Endothelial cell of umbilical vein (primary cell): ENCODE results near the gene PLEKHF1.

Experiments used
- EZH2 ChIP-seq: IDR thresholded peaks from 2 replicates; pipeline ENCODE4 v1.6.1; 2012; ENCODE audit warnings: borderline replicate concordance, low read depth, mild to moderate bottlenecking, moderate library complexity, low read length, inconsistent platforms; ENCODE audit not compliant: severe bottlenecking
- POLR2A ChIP-seq: IDR thresholded peaks from 2 replicates; pipeline ENCODE4 v1.6.1; 2012; ENCODE audit warnings: low read depth, mild to moderate bottlenecking, control low read depth, low read length
- POLR2AphosphoS5 ChIP-seq: IDR thresholded peaks from 2 replicates; pipeline ENCODE4 v1.6.1; 2012; ENCODE audit warnings: low read depth, mild to moderate bottlenecking, control low read depth, low read length, moderate library complexity; ENCODE audit not compliant: insufficient read depth
- TF ChIP-seq, protein P1 (sequence below): IDR thresholded peaks from 2 replicates; pipeline ENCODE4 v1.6.1; 2011; ENCODE audit not compliant: insufficient read depth, insufficient read length
- TF ChIP-seq, protein P2 (sequence below), 2 donors: IDR thresholded peaks; 1 replicate in 1 of 2; 2 replicates in 1 of 2; pipeline ENCODE4 v1.5.1; 2011; ENCODE audit warnings: low read length in 2 of 2, mild to moderate bottlenecking in 2 of 2, moderate library complexity in 2 of 2, control low read depth in 1 of 2, inconsistent platforms in 1 of 2, low read depth in 1 of 2; ENCODE audit not compliant: insufficient read depth in 1 of 2; ENCODE audit errors: extremely low read depth in 1 of 2

DNA sequence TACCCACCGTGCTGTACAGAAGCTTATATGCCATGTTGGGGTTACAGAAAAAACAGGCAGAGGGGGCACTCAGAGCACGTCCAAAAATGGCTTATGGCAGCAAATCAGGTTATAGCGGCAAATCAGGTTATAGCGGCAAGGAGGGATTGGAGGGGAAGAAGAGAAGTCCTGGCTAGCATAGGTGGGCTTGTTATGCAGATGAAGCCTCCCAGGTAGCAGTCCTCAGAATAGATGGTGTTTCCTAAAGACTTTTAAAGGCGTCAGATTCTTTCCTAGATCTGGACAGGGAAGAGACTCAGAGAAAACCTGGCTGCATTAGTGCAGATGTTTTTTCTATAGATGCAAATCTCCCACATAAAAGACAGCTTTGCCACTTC is 19.8 kb upstream of the PLEKHF1 start:
- TF ChIP-seq, protein P1, sequence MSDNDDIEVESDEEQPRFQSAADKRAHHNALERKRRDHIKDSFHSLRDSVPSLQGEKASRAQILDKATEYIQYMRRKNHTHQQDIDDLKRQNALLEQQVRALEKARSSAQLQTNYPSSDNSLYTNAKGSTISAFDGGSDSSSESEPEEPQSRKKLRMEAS: no peak
- TF ChIP-seq POLR2A (no peak), EZH2 (no peak), POLR2AphosphoS5 (no peak)
- TF ChIP-seq, protein P2, sequence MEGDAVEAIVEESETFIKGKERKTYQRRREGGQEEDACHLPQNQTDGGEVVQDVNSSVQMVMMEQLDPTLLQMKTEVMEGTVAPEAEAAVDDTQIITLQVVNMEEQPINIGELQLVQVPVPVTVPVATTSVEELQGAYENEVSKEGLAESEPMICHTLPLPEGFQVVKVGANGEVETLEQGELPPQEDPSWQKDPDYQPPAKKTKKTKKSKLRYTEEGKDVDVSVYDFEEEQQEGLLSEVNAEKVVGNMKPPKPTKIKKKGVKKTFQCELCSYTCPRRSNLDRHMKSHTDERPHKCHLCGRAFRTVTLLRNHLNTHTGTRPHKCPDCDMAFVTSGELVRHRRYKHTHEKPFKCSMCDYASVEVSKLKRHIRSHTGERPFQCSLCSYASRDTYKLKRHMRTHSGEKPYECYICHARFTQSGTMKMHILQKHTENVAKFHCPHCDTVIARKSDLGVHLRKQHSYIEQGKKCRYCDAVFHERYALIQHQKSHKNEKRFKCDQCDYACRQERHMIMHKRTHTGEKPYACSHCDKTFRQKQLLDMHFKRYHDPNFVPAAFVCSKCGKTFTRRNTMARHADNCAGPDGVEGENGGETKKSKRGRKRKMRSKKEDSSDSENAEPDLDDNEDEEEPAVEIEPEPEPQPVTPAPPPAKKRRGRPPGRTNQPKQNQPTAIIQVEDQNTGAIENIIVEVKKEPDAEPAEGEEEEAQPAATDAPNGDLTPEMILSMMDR (IDR thresholded peaks at IDR 0.05; ENCODE audit: extremely low read depth in 1 of 2, insufficient read depth in 1 of 2, low read depth in 1 of 2, low read length in 2 of 2): no peak
